Activated CD4-positive, alpha-beta memory T cell treated with anti-CD3 and anti-CD28 coated beads, Interleukin-2, amount 10 ng/mL, durations not matched to agents 7 days and 5 days (primary cell): ENCODE data around the gene HIC2. TPM values are rescaled to one million over a fixed set of nuclear protein-coding genes. Genes with fewer than 3 reads are reported as not detected.

Experiments
- total RNA-seq, 2 experiments: library from RNA; stranded (reverse); gene quantifications; one replicate each; pipeline ENCODE4 v1.2.3, GENCODE V29; 2021

The HIC2 gene
- total RNA-seq, 2 experiments from 2014 or later, result 3.9 to 4.0 TPM

Other genes with a start within 250 kb of the HIC2 start
- gene RIMBP3B, start 33.6 kb upstream of the HIC2 start, total RNA-seq, result under 1 TPM; 0.55 to 0.81 TPM
- 1 to 10 TPM in 1 of 2 experiments, under 1 TPM in 1; 0.48 to 1.4 TPM for gene TMEM191C, start 50.0 kb downstream of the HIC2 start, total RNA-seq
- gene RIMBP3C, start 134.1 kb downstream of the HIC2 start, total RNA-seq, result under 1 TPM; 0.23 to 0.33 TPM
- gene UBE2L3, start 150.3 kb downstream of the HIC2 start, total RNA-seq, result 10 to 100 TPM; 54.3 to 57.4 TPM
- 10 to 100 TPM; 37.1 to 38.0 TPM for gene YDJC, start 212.7 kb downstream of the HIC2 start, total RNA-seq
- gene CCDC116, start 215.4 kb downstream of the HIC2 start, total RNA-seq, result under 1 TPM; 0.33 to 0.43 TPM
- 10 to 100 TPM; 61.4 to 62.1 TPM for gene SDF2L1, start 224.9 kb downstream of the HIC2 start, total RNA-seq
- gene PPIL2, start 248.6 kb downstream of the HIC2 start, total RNA-seq, result 10 to 100 TPM; 62.5 to 66.3 TPM